Measurements from ENCODE around the gene LIMS1.
"Not testable (repeated sequence)": the region's sequence is repeated elsewhere in the genome, so short reads cannot be mapped to it uniquely, and the experiment has no call there.

LIMS1 gene

DNA sequence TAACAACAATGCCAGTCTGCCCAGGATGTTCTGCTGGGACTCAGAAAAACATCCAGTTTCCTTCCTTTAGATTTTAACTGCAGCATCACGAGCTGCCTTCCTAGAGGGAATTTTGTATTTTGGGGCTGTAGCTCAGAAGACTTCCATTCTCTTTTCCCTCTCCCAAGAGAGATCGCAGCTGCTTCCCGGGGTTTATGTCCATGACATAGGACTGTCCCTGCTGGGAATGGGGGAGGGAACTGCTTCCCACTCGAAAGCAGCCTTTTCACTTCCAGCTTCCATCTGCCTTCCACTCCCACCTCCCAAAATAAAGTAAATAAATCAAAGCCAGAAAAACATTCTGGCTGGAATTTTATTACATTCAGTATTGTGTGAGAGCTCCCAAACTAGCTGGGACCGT is 52.4 kb downstream of the LIMS1 start:
- Histone ChIP-seq H3K9ac (ENCODE audit: low read length in 2 of 2) (peak overlapping the region in 1 of 2 donors; percentile 35), H3K27ac (ENCODE audit: low read length) (peak overlapping the region; percentile 75), H3K4me1 (ENCODE audit: control insufficient read depth, insufficient read depth, low read length) (peaks cover 24% of the 10 kb centered on the region)

DNA sequence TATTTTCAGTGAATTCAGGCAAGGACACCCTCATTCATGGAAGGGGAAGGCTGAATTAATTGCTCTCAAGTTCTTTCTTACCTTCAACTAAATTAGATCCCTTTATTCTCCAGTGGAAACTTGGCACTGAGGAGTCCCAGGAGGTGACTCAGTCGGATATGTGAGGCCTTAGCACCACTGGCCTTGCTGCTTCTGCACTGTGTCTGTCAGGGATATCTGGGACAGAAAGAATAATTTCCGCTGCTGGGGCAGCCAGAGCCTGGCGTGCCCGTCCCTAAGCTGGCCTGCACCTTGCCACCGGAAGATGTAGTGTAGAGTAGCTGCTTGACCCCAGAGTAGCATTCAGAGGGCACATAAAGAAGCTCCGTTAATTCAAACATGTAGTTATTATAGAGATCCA is 53.4 kb downstream of the LIMS1 start:
- H3K36me3 ChIP-seq (ENCODE audit: control insufficient read depth in 2 of 2, insufficient read depth in 2 of 2, low read length in 2 of 2): no peaks in the 10 kb centered on the region
- H3K27ac ChIP-seq (ENCODE audit: low read length): peak overlapping the region; percentile 75
- no peaks in the 10 kb centered on the region for H3K27me3 ChIP-seq (ENCODE audit: control insufficient read depth in 1 of 2, insufficient read depth in 2 of 2, low read length in 2 of 2)
- H3K9me3 ChIP-seq (ENCODE audit: control insufficient read depth in 2 of 2, low read length in 2 of 2): no peaks in the 10 kb centered on the region
- no peak overlapping the region for H3K4me3 ChIP-seq (ENCODE audit: low read length in 2 of 2)
- H3K4me1 ChIP-seq (ENCODE audit: control insufficient read depth, insufficient read depth, low read length): peaks cover 24% of the 10 kb centered on the region
- peak overlapping the region in 1 of 2 donors; percentile 31 for H3K9ac ChIP-seq (ENCODE audit: low read length in 2 of 2)

More for the DNA sequence above, 52.4 kb downstream of the LIMS1 start:
- Histone ChIP-seq H3K9me3 (ENCODE audit: control insufficient read depth in 2 of 2, low read length in 2 of 2) (no peaks in the 10 kb centered on the region), H3K4me3 (ENCODE audit: low read length in 2 of 2) (no peak overlapping the region), H3K27me3 (ENCODE audit: control insufficient read depth in 1 of 2, insufficient read depth in 2 of 2, low read length in 2 of 2) (no peaks in the 10 kb centered on the region), H3K36me3 (ENCODE audit: control insufficient read depth in 2 of 2, insufficient read depth in 2 of 2, low read length in 2 of 2) (no peaks in the 10 kb centered on the region)

DNA sequence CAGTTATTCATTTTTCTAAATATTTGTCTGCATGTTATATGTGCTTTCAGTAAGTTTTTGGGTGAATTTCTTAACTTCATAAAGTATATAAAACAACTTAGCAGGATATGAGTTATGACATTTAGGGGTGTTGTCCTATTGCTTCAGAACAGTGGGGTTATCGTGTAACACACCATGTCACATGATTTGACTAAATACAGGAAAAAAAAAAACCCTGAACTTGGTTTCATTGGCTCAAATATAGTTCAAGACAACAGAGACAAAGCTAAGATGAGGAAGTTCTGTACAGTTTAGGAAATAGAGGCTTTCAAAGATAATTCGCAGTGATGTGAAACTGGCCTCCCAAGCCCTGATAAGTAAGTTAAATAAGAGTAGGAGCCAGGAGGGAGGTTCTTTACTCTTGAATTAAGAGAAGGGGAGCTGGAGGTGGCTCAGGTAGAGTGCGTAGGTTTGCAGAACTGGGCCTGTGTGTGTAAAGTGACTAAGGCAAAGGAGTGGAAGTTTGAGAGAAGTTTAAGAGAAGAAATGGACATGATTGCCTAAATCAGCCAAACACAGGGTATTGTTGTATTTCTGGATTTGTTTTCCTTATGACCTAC is 53.9 kb downstream of the LIMS1 start:
- Histone ChIP-seq H3K27me3 (ENCODE audit: control insufficient read depth in 1 of 2, insufficient read depth in 2 of 2, low read length in 2 of 2) (no peaks in the 10 kb centered on the region), H3K27ac (ENCODE audit: low read length) (peak overlapping the region; percentile 75), H3K4me1 (ENCODE audit: control insufficient read depth, insufficient read depth, low read length) (peaks cover 25% of the 10 kb centered on the region), H3K9me3 (ENCODE audit: control insufficient read depth in 2 of 2, low read length in 2 of 2) (no peaks in the 10 kb centered on the region), H3K9ac (ENCODE audit: low read length in 2 of 2) (peak overlapping the region in 1 of 2 donors; percentile 31), H3K4me3 (ENCODE audit: low read length in 2 of 2) (no peak overlapping the region), H3K36me3 (ENCODE audit: control insufficient read depth in 2 of 2, insufficient read depth in 2 of 2, low read length in 2 of 2) (no peaks in the 10 kb centered on the region)

DNA sequence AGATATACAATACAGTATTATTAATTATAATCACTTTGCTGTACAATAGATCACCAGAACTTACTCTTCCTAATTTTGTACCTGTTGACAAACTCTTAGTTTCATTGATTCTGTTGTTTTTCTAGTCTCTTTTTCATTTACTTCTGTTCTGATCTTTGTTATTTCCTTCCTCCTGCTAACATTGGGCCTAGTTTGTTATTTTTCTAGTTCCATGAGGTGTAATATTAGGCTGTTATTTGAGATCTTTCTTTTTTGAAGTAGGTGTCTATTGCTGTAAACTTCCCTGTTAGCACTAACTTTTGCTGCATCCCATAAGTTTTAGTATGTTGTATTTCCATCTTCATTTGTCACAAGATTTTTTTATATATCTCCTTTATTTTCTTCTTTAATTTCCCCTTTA is 55.1 kb downstream of the LIMS1 start:
- Histone ChIP-seq H3K36me3 (ENCODE audit: control insufficient read depth in 2 of 2, insufficient read depth in 2 of 2, low read length in 2 of 2) (no peaks in the 10 kb centered on the region), H3K4me3 (ENCODE audit: low read length in 2 of 2) (no peak overlapping the region), H3K4me1 (ENCODE audit: control insufficient read depth, insufficient read depth, low read length) (peaks cover 29% of the 10 kb centered on the region), H3K9me3 (ENCODE audit: control insufficient read depth in 2 of 2, low read length in 2 of 2) (no peaks in the 10 kb centered on the region), H3K9ac (ENCODE audit: low read length in 2 of 2) (no peak overlapping the region), H3K27ac (ENCODE audit: low read length) (no peak overlapping the region), H3K27me3 (ENCODE audit: control insufficient read depth in 1 of 2, insufficient read depth in 2 of 2, low read length in 2 of 2) (no peaks in the 10 kb centered on the region)

DNA sequence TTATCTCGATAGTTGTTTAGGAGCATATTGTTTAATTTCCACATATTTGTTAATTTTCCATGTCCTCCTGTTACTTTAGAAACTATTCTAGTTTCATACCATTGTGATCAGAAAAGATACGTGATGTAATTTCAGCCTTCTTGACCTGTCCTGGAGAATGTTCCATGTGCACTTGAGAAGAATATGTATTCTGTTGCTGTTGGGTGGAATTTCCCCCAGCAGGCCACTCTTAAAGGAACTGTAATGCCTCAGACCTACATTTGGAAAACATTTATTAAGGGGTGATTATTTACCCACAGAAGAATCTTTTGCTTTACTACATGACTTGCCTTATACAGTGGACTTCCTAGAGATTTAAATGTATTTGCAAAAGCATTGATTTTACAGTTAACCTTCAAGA is 55.5 kb downstream of the LIMS1 start:
- Histone ChIP-seq H3K9ac (ENCODE audit: low read length in 2 of 2) (no peak overlapping the region), H3K4me3 (ENCODE audit: low read length in 2 of 2) (no peak overlapping the region), H3K27me3 (ENCODE audit: control insufficient read depth in 1 of 2, insufficient read depth in 2 of 2, low read length in 2 of 2) (no peaks in the 10 kb centered on the region), H3K27ac (ENCODE audit: low read length) (no peak overlapping the region), H3K36me3 (ENCODE audit: control insufficient read depth in 2 of 2, insufficient read depth in 2 of 2, low read length in 2 of 2) (no peaks in the 10 kb centered on the region), H3K9me3 (ENCODE audit: control insufficient read depth in 2 of 2, low read length in 2 of 2) (no peaks in the 10 kb centered on the region), H3K4me1 (ENCODE audit: control insufficient read depth, insufficient read depth, low read length) (peaks cover 29% of the 10 kb centered on the region)

DNA sequence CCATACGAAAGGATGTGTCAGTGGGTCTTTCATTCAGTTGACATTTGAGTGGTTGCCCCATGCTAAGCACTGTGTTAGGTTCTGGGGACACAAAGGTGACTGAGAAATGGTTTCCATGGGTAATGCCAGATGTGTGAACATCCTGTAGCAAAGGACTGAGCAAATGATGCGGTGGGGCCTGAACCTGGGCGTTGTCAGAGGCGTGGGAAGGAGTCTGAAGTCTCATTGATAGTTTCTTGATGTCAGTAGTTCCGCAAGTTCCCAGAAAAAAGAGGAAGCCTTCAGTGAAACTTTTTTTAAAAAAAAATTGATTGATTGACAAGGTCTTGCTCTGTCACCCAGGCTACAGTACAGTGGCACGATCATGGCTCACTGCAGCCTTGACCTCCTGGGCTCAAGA is 56.9 kb downstream of the LIMS1 start:
- Histone ChIP-seq H3K9me3 (ENCODE audit: control insufficient read depth in 2 of 2, low read length in 2 of 2) (no peaks in the 10 kb centered on the region), H3K36me3 (ENCODE audit: control insufficient read depth in 2 of 2, insufficient read depth in 2 of 2, low read length in 2 of 2) (no peaks in the 10 kb centered on the region), H3K27me3 (ENCODE audit: control insufficient read depth in 1 of 2, insufficient read depth in 2 of 2, low read length in 2 of 2) (no peaks in the 10 kb centered on the region), H3K4me3 (ENCODE audit: low read length in 2 of 2) (no peak overlapping the region), H3K4me1 (ENCODE audit: control insufficient read depth, insufficient read depth, low read length) (peaks cover 29% of the 10 kb centered on the region), H3K9ac (ENCODE audit: low read length in 2 of 2) (no peak overlapping the region), H3K27ac (ENCODE audit: low read length) (no peak overlapping the region)

DNA sequence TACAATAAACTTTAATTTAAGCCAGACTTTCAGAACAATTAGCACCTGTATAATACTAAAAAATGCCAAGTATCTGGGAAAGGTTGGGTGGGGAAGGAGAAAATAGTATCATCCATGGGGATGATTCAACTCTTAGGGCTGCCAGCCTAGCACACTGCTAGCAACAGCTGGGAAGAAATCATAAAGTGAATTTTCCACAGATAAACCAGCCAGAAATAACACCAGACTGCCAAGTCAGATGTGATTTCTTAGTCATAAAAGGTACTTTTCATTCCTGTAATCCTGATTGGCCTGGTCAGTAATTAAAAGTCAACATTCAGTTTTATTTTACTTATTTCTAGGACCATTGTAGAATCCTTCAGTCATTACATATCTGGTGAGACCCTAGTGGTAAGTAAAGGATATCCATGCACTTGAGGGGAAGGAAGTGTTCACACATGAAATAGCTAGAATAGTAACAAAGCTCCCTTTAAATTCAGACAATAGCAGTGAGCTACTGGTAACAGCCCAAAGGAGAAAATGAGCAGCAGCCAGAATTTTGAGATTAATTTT is 59.4 kb downstream of the LIMS1 start:
- H3K4me1 ChIP-seq (ENCODE audit: control insufficient read depth, insufficient read depth, low read length): peaks cover 10% of the 10 kb centered on the region

DNA sequence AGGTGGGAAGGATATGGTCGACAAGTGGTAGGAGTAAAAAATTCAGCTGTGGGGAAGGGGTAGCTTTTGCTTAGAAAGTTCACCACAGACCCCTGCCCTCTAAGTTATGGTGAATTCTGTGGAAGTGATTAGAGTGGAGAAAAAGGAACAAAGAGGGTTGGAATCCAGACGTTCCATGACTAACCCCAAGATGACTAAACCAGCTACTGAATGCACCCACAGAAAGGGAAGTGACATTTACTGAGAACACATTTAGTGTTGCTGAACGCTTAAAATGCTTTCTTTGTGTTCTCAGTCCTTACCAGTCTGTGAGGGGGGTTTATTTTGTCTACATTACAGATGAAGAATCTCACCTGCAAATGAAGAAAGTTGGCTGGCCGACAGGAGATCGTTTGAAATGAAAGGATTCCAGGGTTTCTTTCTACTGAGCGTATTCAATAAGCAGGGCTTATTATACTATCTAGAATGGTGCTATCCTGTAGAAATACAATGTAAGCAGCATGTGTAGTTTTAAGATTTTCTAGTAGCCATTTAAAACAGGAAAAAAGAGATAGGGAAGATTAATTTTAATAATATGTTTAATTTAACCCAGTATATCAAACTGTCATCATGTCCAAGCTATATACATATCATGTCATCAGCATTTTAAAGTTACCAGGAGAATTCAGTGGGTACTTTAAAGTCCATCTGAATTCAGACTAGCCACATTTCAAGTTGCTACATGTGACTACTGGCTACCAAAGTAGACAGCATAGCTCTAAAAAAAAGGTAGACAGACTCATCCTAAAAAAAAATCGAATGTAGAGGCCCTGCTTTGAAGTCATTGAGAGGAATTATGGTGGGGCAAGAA is 60.1 kb downstream of the LIMS1 start:
- Histone ChIP-seq H3K4me3 (ENCODE audit: low read length in 2 of 2) (no peak overlapping the region), H3K9ac (ENCODE audit: low read length in 2 of 2) (no peak overlapping the region), H3K4me1 (ENCODE audit: control insufficient read depth, insufficient read depth, low read length) (peaks cover 10% of the 10 kb centered on the region)

More for the DNA sequence above, 59.4 kb downstream of the LIMS1 start:
- Histone ChIP-seq H3K27ac (ENCODE audit: low read length) (peak overlapping the region; percentile 37), H3K9ac (ENCODE audit: low read length in 2 of 2) (peak overlapping the region in 1 of 2 donors; percentile 7), H3K36me3 (ENCODE audit: control insufficient read depth in 2 of 2, insufficient read depth in 2 of 2, low read length in 2 of 2) (no peaks in the 10 kb centered on the region), H3K4me3 (ENCODE audit: low read length in 2 of 2) (peak overlapping the region in 1 of 2 donors; percentile 7), H3K9me3 (ENCODE audit: control insufficient read depth in 2 of 2, low read length in 2 of 2) (no peaks in the 10 kb centered on the region), H3K27me3 (ENCODE audit: control insufficient read depth in 1 of 2, insufficient read depth in 2 of 2, low read length in 2 of 2) (no peaks in the 10 kb centered on the region)

DNA sequence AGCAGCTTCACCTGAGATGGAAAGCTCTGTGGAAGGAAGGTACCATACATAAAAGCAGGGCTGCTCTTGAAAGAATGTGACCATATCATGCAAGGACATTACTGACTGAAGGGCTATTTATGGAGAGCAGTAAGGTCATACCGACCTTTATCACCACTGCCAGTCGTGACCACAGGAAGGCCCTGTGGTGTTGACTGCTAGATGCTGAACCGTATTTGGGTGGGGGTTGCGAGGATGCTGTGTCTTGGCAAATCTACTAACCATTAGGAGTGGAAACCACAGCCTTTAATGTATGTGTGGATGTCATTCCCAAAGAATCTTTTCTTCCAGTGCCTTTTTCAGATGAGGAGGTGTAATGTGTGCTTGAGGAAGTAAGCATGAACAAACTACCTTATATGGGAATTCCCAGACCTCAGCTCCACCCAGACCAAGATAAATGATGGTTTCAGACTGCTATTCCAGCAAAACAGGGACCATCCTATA is 60.8 kb downstream of the LIMS1 start:
- no peak overlapping the region for H3K4me3 ChIP-seq (ENCODE audit: low read length in 2 of 2)
- H3K9me3 ChIP-seq (ENCODE audit: control insufficient read depth in 2 of 2, low read length in 2 of 2): no peaks in the 10 kb centered on the region
- H3K9ac ChIP-seq (ENCODE audit: low read length in 2 of 2): no peak overlapping the region
- no peaks in the 10 kb centered on the region for H3K27me3 ChIP-seq (ENCODE audit: control insufficient read depth in 1 of 2, insufficient read depth in 2 of 2, low read length in 2 of 2)
- H3K36me3 ChIP-seq (ENCODE audit: control insufficient read depth in 2 of 2, insufficient read depth in 2 of 2, low read length in 2 of 2): no peaks in the 10 kb centered on the region
- H3K4me1 ChIP-seq (ENCODE audit: control insufficient read depth, insufficient read depth, low read length): peaks cover 10% of the 10 kb centered on the region
- H3K27ac ChIP-seq (ENCODE audit: low read length): peak overlapping the region; percentile 42

More for the DNA sequence above, 60.1 kb downstream of the LIMS1 start:
- H3K9me3 ChIP-seq (ENCODE audit: control insufficient read depth in 2 of 2, low read length in 2 of 2): no peaks in the 10 kb centered on the region
- no peaks in the 10 kb centered on the region for H3K27me3 ChIP-seq (ENCODE audit: control insufficient read depth in 1 of 2, insufficient read depth in 2 of 2, low read length in 2 of 2)
- no peaks in the 10 kb centered on the region for H3K36me3 ChIP-seq (ENCODE audit: control insufficient read depth in 2 of 2, insufficient read depth in 2 of 2, low read length in 2 of 2)
- H3K27ac ChIP-seq (ENCODE audit: low read length): peak overlapping the region; percentile 42

DNA sequence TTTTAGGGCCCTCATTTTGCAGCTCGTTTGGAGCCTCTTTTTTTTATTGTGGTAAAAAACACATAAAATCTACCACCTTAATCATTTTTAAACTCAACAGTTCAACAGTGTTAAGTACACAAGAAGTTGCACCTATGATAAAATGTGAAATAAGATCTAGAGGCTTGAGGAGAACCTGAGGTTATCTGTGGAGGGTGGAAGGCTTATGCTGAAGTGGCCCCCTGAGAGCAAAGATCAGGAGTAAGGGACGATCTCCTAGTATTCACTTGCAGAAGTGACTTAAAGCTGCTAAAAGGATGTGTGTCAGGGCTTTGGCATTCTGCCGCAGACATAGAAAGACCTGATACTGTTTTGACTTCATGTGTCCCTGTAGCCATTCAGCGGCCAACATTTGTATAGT is 61.5 kb downstream of the LIMS1 start:
- H3K27ac ChIP-seq (ENCODE audit: low read length): peak overlapping the region; percentile 42
- not testable (repeated sequence) for H3K9me3 ChIP-seq (ENCODE audit: control insufficient read depth in 2 of 2, low read length in 2 of 2); H3K9ac ChIP-seq (ENCODE audit: low read length in 2 of 2); H3K36me3 ChIP-seq (ENCODE audit: control insufficient read depth in 2 of 2, insufficient read depth in 2 of 2, low read length in 2 of 2); H3K4me3 ChIP-seq (ENCODE audit: low read length in 2 of 2); H3K27me3 ChIP-seq (ENCODE audit: control insufficient read depth in 1 of 2, insufficient read depth in 2 of 2, low read length in 2 of 2)
- H3K4me1 ChIP-seq (ENCODE audit: control insufficient read depth, insufficient read depth, low read length): peaks cover 10% of the 10 kb centered on the region
